ENCODE results near the gene SRSF7.
A peak's percentile ranks its signal among the peaks of the same experiment; 100 is the strongest.
"Not testable (repeated sequence)": the region's sequence is repeated elsewhere in the genome, so short reads cannot be mapped to it uniquely, and the experiment has no call there.

SRSF7 gene

GRCh38 chr2:38750891-38751595, at the start of gene SRSF7:
SRSF7 (minus strand) TSS chr2:38751361; CDS start chr2:38751256, 105 bp downstream.
- peak; percentile 98 to 99 for DNase-seq

- no peak for DNase-seq
These were observed 46.8 kb upstream of the SRSF7 start for GRCh38 chr2:38797953-38798352.

- DNase-seq: no peak
These were observed 46.1 kb upstream of the SRSF7 start for GRCh38 chr2:38797250-38797676.

GRCh38 chr2:38795016-38795415, 43.9 kb upstream of the SRSF7 start:
- DNase-seq: not testable (repeated sequence)

GRCh38 chr2:38794235-38794946, 43.2 kb upstream of the SRSF7 start:
- no peak for DNase-seq

GRCh38 chr2:38793511-38793910, 42.4 kb upstream of the SRSF7 start:
- no peak for DNase-seq

GRCh38 chr2:38792751-38793150, 41.6 kb upstream of the SRSF7 start:
- no peak for DNase-seq

GRCh38 chr2:38792321-38792720, 41.2 kb upstream of the SRSF7 start:
- not testable (repeated sequence) for DNase-seq

GRCh38 chr2:38791744-38792143, 40.6 kb upstream of the SRSF7 start:
- DNase-seq: no peak

GRCh38 chr2:38789691-38790090, 38.5 kb upstream of the SRSF7 start:
- DNase-seq: no peak

- DNase-seq: no peak
These were observed 37.1 kb upstream of the SRSF7 start for GRCh38 chr2:38788306-38788705.

- DNase-seq: no peak
These were observed 32.4 kb upstream of the SRSF7 start for GRCh38 chr2:38783586-38783985.

- DNase-seq: no peak
These were observed 27.5 kb upstream of the SRSF7 start for GRCh38 chr2:38778687-38779082.

- DNase-seq: no peak
These were observed 25.4 kb upstream of the SRSF7 start for GRCh38 chr2:38776531-38776930.

- no peak for DNase-seq
These were observed 24.7 kb upstream of the SRSF7 start for GRCh38 chr2:38775921-38776225.

- DNase-seq: no peak
These were observed 24.1 kb upstream of the SRSF7 start for GRCh38 chr2:38775097-38775920.

GRCh38 chr2:38771632-38772031, 20.5 kb upstream of the SRSF7 start:
- no peak for DNase-seq

- DNase-seq: no peak
These were observed 14.4 kb upstream of the SRSF7 start for GRCh38 chr2:38765551-38765950.

- no peak for DNase-seq
These were observed 14.0 kb upstream of the SRSF7 start for GRCh38 chr2:38765149-38765548.

GRCh38 chr2:38763728-38764127, 12.6 kb upstream of the SRSF7 start:
- no peak for DNase-seq

- DNase-seq: no peak
These were observed 12.1 kb upstream of the SRSF7 start for GRCh38 chr2:38763228-38763627.

GRCh38 chr2:38755891-38756290, 4.7 kb upstream of the SRSF7 start:
- DNase-seq: not testable (repeated sequence)

GRCh38 chr2:38754506-38754905, 3.3 kb upstream of the SRSF7 start:
- DNase-seq: no peak

- no peak for DNase-seq
These were observed 2.9 kb upstream of the SRSF7 start for GRCh38 chr2:38754049-38754448.
